K562 (cell line): ENCODE results near the gene C12orf60. TPM values are rescaled to one million over a fixed set of nuclear protein-coding genes. Genes with fewer than 3 reads are reported as not detected.

Experiments used
- ARHGAP35 ChIP-seq: fragments of 450-650 bp; IDR thresholded peaks from 2 replicates; pipeline ENCODE4 v1.6.1; 2018; ENCODE audit not compliant: partially characterized antibody
- CBX2 ChIP-seq: fragments of 200-600 bp; sonication (generic); IDR thresholded peaks from one replicate; pipeline ENCODE4 v1.6.1; 2012; ENCODE audit warnings: mild to moderate bottlenecking, low read length, inconsistent platforms; ENCODE audit not compliant: insufficient read depth, poor library complexity, severe bottlenecking
- OTX1 ChIP-seq: fragments of 450-650 bp; formaldehyde crosslinking; IDR thresholded peaks from 2 replicates; pipeline ENCODE4 v1.4.0; 2022; ENCODE audit warnings: mild to moderate bottlenecking
- PHF20 ChIP-seq: fragments of 450-650 bp; IDR thresholded peaks from 2 replicates; pipeline ENCODE4 v1.6.1; 2018; ENCODE audit not compliant: partially characterized antibody
- ZBTB7A ChIP-seq: IDR thresholded peaks from 2 replicates; pipeline ENCODE4 v1.6.1; 2011; ENCODE audit warnings: low read depth, mild to moderate bottlenecking, low read length, moderate library complexity, borderline replicate concordance; ENCODE audit not compliant: control insufficient read depth
- ZNF384 ChIP-seq: IDR thresholded peaks from 2 replicates; pipeline ENCODE4 v1.6.1; 2012; ENCODE audit warnings: low read depth, low read length, improper control_type of control experiment
- polyA plus RNA-seq, 8 experiments: library from polyadenylated mRNA; depleted of rRNA in 4 of 8; stranded (reverse) in 5 of 8; unstranded in 3 of 8; fragments of >200 nt; fragmentation: Nextera tagmentation in 2 of 8; fragmentation: Illumina TruSeq in 1 of 8; extraction: Ambion mirVana in 2 of 8; extraction: Trizol in 1 of 8; gene quantifications; 2 replicates each; pipeline versions ENCODE4 v1.2.1 to v1.2.3, GENCODE V29; 2011 to 2014; ENCODE audit warnings: inconsistent platforms in 1 of 8, missing spikeins in 1 of 8
- total RNA-seq, 7 experiments: library from RNA; depleted of rRNA in 6 of 7; stranded (reverse); fragments of >200 nt in 6 of 7; fragmentation: Illumina TruSeq in 2 of 7; extraction: Trizol in 2 of 7; gene quantifications; 2 replicates each; pipeline versions ENCODE4 v1.2.1 to v1.2.3, GENCODE V29; 2011 to 2021; ENCODE audit warnings: low replicate concordance in 1 of 7
- TF ChIP-seq, protein P1 (sequence below): fragments of 150-350 bp; IDR thresholded peaks from 2 replicates; pipeline ENCODE4 v1.6.1; 2014; ENCODE audit warnings: low read depth, mild to moderate bottlenecking, low read length, borderline replicate concordance

C12orf60 gene
- total and polyA plus RNA-seq, 9 of the 15 experiments (the other 6 are each of a cell fraction or from before 2014, with no cell fraction given) = 0.41 to 4.4 (median 2.5) TPM

DNA sequence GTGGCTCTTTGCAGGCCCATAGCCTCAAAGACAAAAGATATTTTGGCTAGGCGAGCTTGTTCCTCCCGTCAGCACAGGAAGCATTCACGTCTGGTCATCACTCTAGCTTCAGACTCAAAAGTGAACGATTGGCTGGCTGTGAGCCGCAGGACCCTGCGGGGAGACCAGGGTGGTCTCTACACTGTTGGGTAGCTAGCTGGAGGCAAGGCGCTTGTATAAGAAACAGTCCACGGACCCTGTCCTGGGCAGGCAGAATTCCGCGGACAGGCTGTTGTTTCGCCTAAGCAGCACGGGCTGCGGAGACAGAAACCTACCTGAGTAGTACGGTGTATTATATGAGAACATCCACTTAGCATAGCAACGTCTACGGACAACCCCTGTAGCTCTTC, 29.8 kb upstream of the C12orf60 start (continued):
- TF ChIP-seq, protein P1, sequence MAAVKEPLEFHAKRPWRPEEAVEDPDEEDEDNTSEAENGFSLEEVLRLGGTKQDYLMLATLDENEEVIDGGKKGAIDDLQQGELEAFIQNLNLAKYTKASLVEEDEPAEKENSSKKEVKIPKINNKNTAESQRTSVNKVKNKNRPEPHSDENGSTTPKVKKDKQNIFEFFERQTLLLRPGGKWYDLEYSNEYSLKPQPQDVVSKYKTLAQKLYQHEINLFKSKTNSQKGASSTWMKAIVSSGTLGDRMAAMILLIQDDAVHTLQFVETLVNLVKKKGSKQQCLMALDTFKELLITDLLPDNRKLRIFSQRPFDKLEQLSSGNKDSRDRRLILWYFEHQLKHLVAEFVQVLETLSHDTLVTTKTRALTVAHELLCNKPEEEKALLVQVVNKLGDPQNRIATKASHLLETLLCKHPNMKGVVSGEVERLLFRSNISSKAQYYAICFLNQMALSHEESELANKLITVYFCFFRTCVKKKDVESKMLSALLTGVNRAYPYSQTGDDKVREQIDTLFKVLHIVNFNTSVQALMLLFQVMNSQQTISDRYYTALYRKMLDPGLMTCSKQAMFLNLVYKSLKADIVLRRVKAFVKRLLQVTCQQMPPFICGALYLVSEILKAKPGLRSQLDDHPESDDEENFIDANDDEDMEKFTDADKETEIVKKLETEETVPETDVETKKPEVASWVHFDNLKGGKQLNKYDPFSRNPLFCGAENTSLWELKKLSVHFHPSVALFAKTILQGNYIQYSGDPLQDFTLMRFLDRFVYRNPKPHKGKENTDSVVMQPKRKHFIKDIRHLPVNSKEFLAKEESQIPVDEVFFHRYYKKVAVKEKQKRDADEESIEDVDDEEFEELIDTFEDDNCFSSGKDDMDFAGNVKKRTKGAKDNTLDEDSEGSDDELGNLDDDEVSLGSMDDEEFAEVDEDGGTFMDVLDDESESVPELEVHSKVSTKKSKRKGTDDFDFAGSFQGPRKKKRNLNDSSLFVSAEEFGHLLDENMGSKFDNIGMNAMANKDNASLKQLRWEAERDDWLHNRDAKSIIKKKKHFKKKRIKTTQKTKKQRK = no peak
- TF ChIP-seq ZNF384 (no peak), ARHGAP35 (no peak), PHF20 (no peak), ZBTB7A (no peak), CBX2 (no peak), OTX1 (CRISPR knock-in tag) (no peak)
- TF ChIP-seq, all 486 proteins: peak for 0
